HepG2 (cell line): ENCODE data around the gene CDC14B. TPM values are rescaled to one million over a fixed set of nuclear protein-coding genes. Genes with fewer than 3 reads are reported as not detected.

Experiments used
- ASH2L ChIP-seq: fragments of 300-600, 200-600 bp; sonication (generic); IDR thresholded peaks from 2 replicates; pipeline ENCODE4 v1.7.0; 2017; ENCODE audit warnings: low read depth, mild to moderate bottlenecking, moderate library complexity, mixed read lengths, low read length; ENCODE audit not compliant: insufficient read length
- CC2D1A ChIP-seq: sonication (generic); formaldehyde crosslinking; IDR thresholded peaks from 2 replicates; pipeline ENCODE4 v1.8.1; 2023; ENCODE audit warnings: mild to moderate bottlenecking, missing genetic modification reagents
- CENPBD1 ChIP-seq: sonication (generic); formaldehyde crosslinking; IDR thresholded peaks from 2 replicates; pipeline ENCODE4 v1.8.0; 2022; ENCODE audit warnings: missing genetic modification reagents, low read depth, mild to moderate bottlenecking, borderline replicate concordance
- PCBP2 ChIP-seq: fragments of 200-400 bp; formaldehyde crosslinking; optimal IDR thresholded peaks from 2 replicates; pipeline ENCODE3; 2018; ENCODE audit warnings: low read length, low read depth; ENCODE audit not compliant: poor library complexity, severe bottlenecking
- PRDM10 ChIP-seq: sonication (generic); formaldehyde crosslinking; IDR thresholded peaks from 2 replicates; pipeline ENCODE4 v1.4.0; 2020; ENCODE audit warnings: low read depth, missing genetic modification reagents
- UBTF ChIP-seq: sonication (generic); formaldehyde crosslinking; IDR thresholded peaks from 2 replicates; pipeline ENCODE4 v1.4.0; 2020; ENCODE audit warnings: mild to moderate bottlenecking, missing genetic modification reagents
- YEATS2 ChIP-seq: sonication (generic); formaldehyde crosslinking; IDR thresholded peaks from 2 replicates; pipeline ENCODE4 v1.4.0; 2020; ENCODE audit warnings: missing genetic modification reagents, borderline replicate concordance
- ZBTB38 ChIP-seq: sonication (generic); formaldehyde crosslinking; IDR thresholded peaks from 2 replicates; pipeline ENCODE4 v1.5.1; 2020; ENCODE audit warnings: mild to moderate bottlenecking, missing genetic modification reagents
- ZNF609 ChIP-seq: sonication (generic); formaldehyde crosslinking; IDR thresholded peaks from 2 replicates; pipeline ENCODE4 v1.4.0; 2020; ENCODE audit warnings: mild to moderate bottlenecking, missing genetic modification reagents, borderline replicate concordance
- ZNF678 ChIP-seq: sonication (generic); formaldehyde crosslinking; IDR thresholded peaks from 2 replicates; pipeline ENCODE4 v1.4.0; 2020; ENCODE audit warnings: mild to moderate bottlenecking, missing genetic modification reagents
- polyA plus RNA-seq, 8 experiments: library from polyadenylated mRNA; depleted of rRNA in 3 of 8; stranded (reverse) in 7 of 8; unstranded in 1 of 8; fragments of >200 nt; fragmentation: Illumina TruSeq in 4 of 8; extraction: Trizol in 4 of 8; gene quantifications; 2 replicates each; pipeline versions ENCODE4 v1.2.1 to v1.2.3, GENCODE V29; 2011 to 2016; ENCODE audit warnings: low read depth in 4 of 8, missing spikeins in 1 of 8, mixed read lengths in 1 of 8; ENCODE audit not compliant: insufficient read depth in 1 of 8
- total RNA-seq, 5 experiments: library from RNA; depleted of rRNA; stranded (reverse); fragments of >200 nt; fragmentation: Illumina TruSeq; extraction: Trizol; gene quantifications; 2 replicates each; pipeline ENCODE4 v1.2.3, GENCODE V29; 2016; ENCODE audit warnings: low read depth in 1 of 5
- TF ChIP-seq, protein P1 (sequence below): sonication (generic); formaldehyde crosslinking; IDR thresholded peaks from 2 replicates; pipeline ENCODE4 v1.4.0; 2020; ENCODE audit warnings: missing genetic modification reagents
- TF ChIP-seq, protein P2 (sequence below): sonication (generic); formaldehyde crosslinking; conservative IDR thresholded peaks from 2 replicates; pipeline ENCODE4 v1.4.0; 2020; ENCODE audit warnings: missing genetic modification reagents

CDC14B gene
- total and polyA plus RNA-seq, 2 of the 13 experiments (the other 11 are each of a cell fraction or from before 2014, with no cell fraction given): 25.8 to 33.3 TPM

GRCh38 chr9:96612105-96612965 lies 7.3 kb downstream of the CDC14B start (continued):
- TF ChIP-seq ZNF609 (0 out of 2 replicates have a peak, but pooled peaks have one; percentile 61), PCBP2 (no peak), CENPBD1 (no peak), PRDM10 (no peak), ASH2L (peak; percentile 40), ZBTB38 (CRISPR knock-in tag) (peak; percentile 62), YEATS2 (CRISPR knock-in tag) (peak; percentile 58; the same call in 1 of the 2 replicates), ZNF678 (CRISPR knock-in tag) (no peak), CC2D1A (CRISPR knock-in tag) (no peak), UBTF (CRISPR knock-in tag) (peak; percentile 61)
- TF ChIP-seq, protein P1, sequence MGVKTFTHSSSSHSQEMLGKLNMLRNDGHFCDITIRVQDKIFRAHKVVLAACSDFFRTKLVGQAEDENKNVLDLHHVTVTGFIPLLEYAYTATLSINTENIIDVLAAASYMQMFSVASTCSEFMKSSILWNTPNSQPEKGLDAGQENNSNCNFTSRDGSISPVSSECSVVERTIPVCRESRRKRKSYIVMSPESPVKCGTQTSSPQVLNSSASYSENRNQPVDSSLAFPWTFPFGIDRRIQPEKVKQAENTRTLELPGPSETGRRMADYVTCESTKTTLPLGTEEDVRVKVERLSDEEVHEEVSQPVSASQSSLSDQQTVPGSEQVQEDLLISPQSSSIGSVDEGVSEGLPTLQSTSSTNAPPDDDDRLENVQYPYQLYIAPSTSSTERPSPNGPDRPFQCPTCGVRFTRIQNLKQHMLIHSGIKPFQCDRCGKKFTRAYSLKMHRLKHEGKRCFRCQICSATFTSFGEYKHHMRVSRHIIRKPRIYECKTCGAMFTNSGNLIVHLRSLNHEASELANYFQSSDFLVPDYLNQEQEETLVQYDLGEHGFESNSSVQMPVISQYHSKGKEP: no peak
- TF ChIP-seq, protein P2, sequence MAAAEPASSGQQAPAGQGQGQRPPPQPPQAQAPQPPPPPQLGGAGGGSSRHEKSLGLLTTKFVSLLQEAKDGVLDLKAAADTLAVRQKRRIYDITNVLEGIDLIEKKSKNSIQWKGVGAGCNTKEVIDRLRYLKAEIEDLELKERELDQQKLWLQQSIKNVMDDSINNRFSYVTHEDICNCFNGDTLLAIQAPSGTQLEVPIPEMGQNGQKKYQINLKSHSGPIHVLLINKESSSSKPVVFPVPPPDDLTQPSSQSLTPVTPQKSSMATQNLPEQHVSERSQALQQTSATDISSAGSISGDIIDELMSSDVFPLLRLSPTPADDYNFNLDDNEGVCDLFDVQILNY (CRISPR knock-in tag): no peak
